ENCODE data around the gene DIAPH2.

Gene DIAPH2

GRCh38 chrX:96692890-96693289, 8.2 kb downstream of the DIAPH2 start:
- no peak overlapping the region for H3K4me3 ChIP-seq (ENCODE audit: low read depth, low read length)
- DNase-seq (ENCODE audit: low read depth) = no peak
- TF ChIP-seq MAX (IDR thresholded peaks at IDR 0.05; ENCODE audit: low read depth, low read length) (no peak), POLR2A (IDR thresholded peaks at IDR 0.05; ENCODE audit: extremely low read depth, insufficient read length) (no peak), MYC (IDR thresholded peaks at IDR 0.05; ENCODE audit: low read depth, low read length) (no peak), CTCF (IDR thresholded peaks at IDR 0.05; ENCODE audit: low read depth, low read length) (no peak)

GRCh38 chrX:96693407-96693806, 8.8 kb downstream of the DIAPH2 start:
- TF ChIP-seq MYC (IDR thresholded peaks at IDR 0.05; ENCODE audit: low read depth, low read length) (no peak), CTCF (IDR thresholded peaks at IDR 0.05; ENCODE audit: low read depth, low read length) (no peak), MAX (IDR thresholded peaks at IDR 0.05; ENCODE audit: low read depth, low read length) (no peak), POLR2A (IDR thresholded peaks at IDR 0.05; ENCODE audit: extremely low read depth, insufficient read length) (no peak)
- no peak for DNase-seq (ENCODE audit: low read depth)
- H3K4me3 ChIP-seq (ENCODE audit: low read depth, low read length) = no peak overlapping the region

- TF ChIP-seq POLR2A (IDR thresholded peaks at IDR 0.05; ENCODE audit: extremely low read depth, insufficient read length) = no peak
- no peak for TF ChIP-seq MAX (IDR thresholded peaks at IDR 0.05; ENCODE audit: low read depth, low read length)
- TF ChIP-seq CTCF (IDR thresholded peaks at IDR 0.05; ENCODE audit: low read depth, low read length) = no peak
- TF ChIP-seq MYC (IDR thresholded peaks at IDR 0.05; ENCODE audit: low read depth, low read length) = no peak
- no peak for DNase-seq (ENCODE audit: low read depth)
- no peak overlapping the region for H3K4me3 ChIP-seq (ENCODE audit: low read depth, low read length)
Observed at GRCh38 chrX:96696462-96696861, 11.8 kb downstream of the DIAPH2 start.

GRCh38 chrX:96700625-96701024, 16.0 kb downstream of the DIAPH2 start:
- no peak for TF ChIP-seq CTCF (IDR thresholded peaks at IDR 0.05; ENCODE audit: low read depth, low read length)
- TF ChIP-seq POLR2A (IDR thresholded peaks at IDR 0.05; ENCODE audit: extremely low read depth, insufficient read length) = no peak
- no peak for TF ChIP-seq MYC (IDR thresholded peaks at IDR 0.05; ENCODE audit: low read depth, low read length)
- no peak for TF ChIP-seq MAX (IDR thresholded peaks at IDR 0.05; ENCODE audit: low read depth, low read length)
- DNase-seq (ENCODE audit: low read depth) = no peak
- no peak overlapping the region for H3K4me3 ChIP-seq (ENCODE audit: low read depth, low read length)

- H3K4me3 ChIP-seq (ENCODE audit: low read depth, low read length) = no peak overlapping the region
- no peak for TF ChIP-seq CTCF (IDR thresholded peaks at IDR 0.05; ENCODE audit: low read depth, low read length)
- no peak for DNase-seq (ENCODE audit: low read depth)
Observed at GRCh38 chrX:96703379-96703778, 18.7 kb downstream of the DIAPH2 start.

GRCh38 chrX:96703816-96704215, 19.2 kb downstream of the DIAPH2 start:
- no peak for DNase-seq (ENCODE audit: low read depth)
- no peak overlapping the region for H3K4me3 ChIP-seq (ENCODE audit: low read depth, low read length)
- TF ChIP-seq MYC (IDR thresholded peaks at IDR 0.05; ENCODE audit: low read depth, low read length) = no peak
- TF ChIP-seq MAX (IDR thresholded peaks at IDR 0.05; ENCODE audit: low read depth, low read length) = no peak
- no peak for TF ChIP-seq CTCF (IDR thresholded peaks at IDR 0.05; ENCODE audit: low read depth, low read length)
- TF ChIP-seq POLR2A (IDR thresholded peaks at IDR 0.05; ENCODE audit: extremely low read depth, insufficient read length) = no peak

All from NB4 (cell line).